ENCODE data around the gene PKDREJ. TPM values are rescaled to one million over a fixed set of nuclear protein-coding genes. Genes with fewer than 3 reads are reported as not detected.
"Not testable (repeated sequence)": the region's sequence is repeated elsewhere in the genome, so short reads cannot be mapped to it uniquely, and the experiment has no call there.

The PKDREJ gene, protein sequence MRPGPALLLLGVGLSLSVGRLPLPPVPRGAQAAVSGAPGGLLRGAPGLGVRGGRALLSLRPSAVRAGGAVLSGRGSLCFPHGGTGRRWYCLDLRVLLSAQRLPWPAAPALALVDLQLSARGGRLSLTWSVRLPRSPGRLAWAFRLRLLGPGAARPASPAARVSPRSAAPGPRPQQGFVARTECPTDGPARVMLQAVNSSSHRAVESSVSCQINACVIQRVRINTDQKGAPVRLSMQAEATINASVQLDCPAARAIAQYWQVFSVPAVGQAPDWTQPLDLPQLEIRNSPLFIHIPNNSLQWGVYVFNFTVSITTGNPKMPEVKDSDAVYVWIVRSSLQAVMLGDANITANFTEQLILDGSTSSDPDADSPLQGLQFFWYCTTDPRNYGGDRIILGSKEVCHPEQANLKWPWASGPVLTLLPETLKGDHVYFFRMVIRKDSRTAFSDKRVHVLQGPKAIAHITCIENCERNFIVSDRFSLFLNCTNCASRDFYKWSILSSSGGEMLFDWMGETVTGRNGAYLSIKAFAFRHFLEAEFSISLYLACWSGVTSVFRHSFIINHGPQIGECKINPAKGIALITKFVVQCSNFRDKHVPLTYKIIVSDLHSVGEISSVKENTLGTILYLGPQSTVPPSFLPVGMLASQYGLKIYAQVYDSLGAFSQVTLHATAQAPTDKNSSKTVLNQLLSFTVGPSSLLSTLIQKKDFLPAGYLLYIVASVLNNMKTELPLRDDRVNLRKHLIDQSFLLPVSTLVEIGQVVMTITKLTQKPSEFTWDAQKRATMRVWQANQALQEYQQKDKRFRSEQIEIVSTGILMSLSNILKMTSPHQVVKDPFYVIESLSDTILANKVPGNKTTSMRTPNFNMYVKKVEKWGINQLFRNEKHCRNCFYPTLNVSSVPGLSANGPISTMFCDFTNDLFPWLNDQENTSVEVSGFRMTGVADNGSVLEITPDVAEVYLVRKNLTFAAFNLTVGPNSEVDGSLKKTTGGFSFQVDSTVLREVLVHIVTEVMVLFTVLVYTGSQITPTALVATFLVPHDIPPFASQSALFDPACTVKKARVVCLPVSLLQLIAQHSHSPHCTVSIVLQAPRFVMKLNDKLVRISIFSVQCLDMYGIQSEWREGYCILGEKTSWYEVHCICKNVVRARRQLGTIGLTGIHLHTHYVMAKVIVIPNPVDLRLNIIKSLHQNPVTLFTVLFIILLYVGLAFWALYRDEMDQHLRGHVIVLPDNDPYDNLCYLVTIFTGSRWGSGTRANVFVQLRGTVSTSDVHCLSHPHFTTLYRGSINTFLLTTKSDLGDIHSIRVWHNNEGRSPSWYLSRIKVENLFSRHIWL (N-terminal part only)
- polyA plus RNA-seq (2011; rRNA removed) (not detected in 2 replicates), polyA minus RNA-seq (2011; rRNA and poly(A)+ RNA removed) (not detected in 2 replicates)

DNA sequence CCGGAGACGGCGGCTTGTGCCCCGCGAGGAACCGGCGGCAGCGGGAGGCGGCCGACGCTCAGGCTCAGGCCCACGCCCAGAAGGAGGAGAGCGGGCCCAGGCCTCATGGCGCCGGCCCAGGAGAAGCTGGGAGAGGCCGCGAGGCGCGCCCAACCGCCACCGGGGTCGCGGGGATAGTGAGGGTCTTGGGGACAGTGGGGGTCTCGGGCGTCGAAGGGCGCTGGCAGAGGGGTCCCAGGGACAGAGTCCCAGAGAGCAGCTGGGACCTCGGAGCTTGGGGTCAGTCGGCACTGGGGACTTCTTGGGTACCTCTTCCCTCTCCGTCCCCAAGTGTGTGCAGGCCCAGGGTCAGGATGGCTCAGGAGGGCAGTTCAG lies at the start of gene PKDREJ:
PKDREJ (minus strand) TSS at position 128 of the 375 bp plus-strand sequence; CDS start at position 107, 21 bp downstream.
- Histone ChIP-seq H3K27me3 (ENCODE audit: control insufficient read depth, insufficient read depth, low read length) (peaks cover 8% of the 10 kb centered on the region), H3K4me3 (ENCODE audit: low read depth, low read length) (no peak within 1 kb of the TSS), H3K36me3 (ENCODE audit: control insufficient read depth, insufficient read depth, low read length) (no peaks in the 10 kb centered on the region)
- ChIA-PET POLR2A (no interaction called here), CTCF (no interaction called here)
- no peak for DNase-seq (ENCODE audit: low read depth)
- TF ChIP-seq CTCF (IDR thresholded peaks at IDR 0.05; ENCODE audit: insufficient read depth, low read depth, low read length) = no peak

DNA sequence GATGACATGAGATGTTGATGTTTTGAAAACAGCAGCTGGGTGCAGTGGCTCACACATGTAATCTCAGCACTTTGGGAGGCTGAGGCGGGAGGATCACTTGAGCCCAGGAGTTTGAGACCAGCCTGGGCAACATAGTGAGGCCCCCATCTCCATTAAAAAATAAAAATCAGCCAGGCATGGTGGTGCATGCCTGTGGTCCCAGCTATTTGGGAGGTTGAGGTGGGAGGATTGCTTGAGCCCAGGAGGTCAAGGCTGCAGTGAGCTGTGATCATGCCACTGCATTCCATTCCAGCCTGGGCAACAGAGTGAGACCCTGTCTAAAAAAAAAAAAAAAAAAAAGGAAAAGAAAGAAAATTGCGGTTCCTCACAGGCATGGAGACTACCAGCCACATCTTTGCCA lies 49.7 kb upstream of the PKDREJ start:
- H3K36me3 ChIP-seq (ENCODE audit: control insufficient read depth, insufficient read depth, low read length); H3K4me3 ChIP-seq (ENCODE audit: low read depth, low read length); POLR2A ChIA-PET; DNase-seq (ENCODE audit: low read depth); H3K27me3 ChIP-seq (ENCODE audit: control insufficient read depth, insufficient read depth, low read length): not testable (repeated sequence)
- CTCF ChIA-PET = interaction anchor here (0.7 to 12.1 kb wide), 7 partner anchors 8 to 319 kb away, joined by 3 to 183 read pairs (median 6); no protein-coding TSS in a partner anchor

DNA sequence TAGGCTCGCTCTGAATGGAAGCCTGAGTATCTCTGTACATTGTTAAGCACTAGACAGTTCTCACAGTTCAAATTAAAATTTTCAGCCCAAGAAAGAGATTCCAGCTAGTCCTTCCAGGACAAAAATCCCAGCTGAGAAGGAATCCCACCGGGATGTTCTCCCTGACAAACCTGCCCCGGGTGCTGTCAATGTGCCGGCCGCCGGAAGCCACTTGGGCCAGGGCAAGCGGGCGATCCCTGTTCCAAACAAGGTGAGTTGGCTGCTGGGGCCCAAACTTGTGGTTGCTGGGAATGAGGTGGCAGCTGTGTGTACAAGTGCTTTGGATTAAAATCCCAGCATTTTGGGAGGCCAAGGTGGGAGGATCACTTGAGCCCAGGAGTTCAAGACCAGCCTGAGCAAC lies 48.9 kb upstream of the PKDREJ start:
- Histone ChIP-seq H3K36me3 (ENCODE audit: control insufficient read depth, insufficient read depth, low read length) (no peaks in the 10 kb centered on the region; the same call in 1 of the 2 replicates), H3K27me3 (ENCODE audit: control insufficient read depth, insufficient read depth, low read length) (no peaks in the 10 kb centered on the region), H3K4me3 (ENCODE audit: low read depth, low read length) (no peak overlapping the region)
- POLR2A ChIA-PET = no interaction called here
- no peak for DNase-seq (ENCODE audit: low read depth)
- CTCF ChIA-PET = interaction anchor here (1.0 to 12.1 kb wide), 3 partner anchors 190 to 318 kb away, joined by 4 to 183 read pairs (median 12); no protein-coding TSS in a partner anchor
- no peak for TF ChIP-seq CTCF (IDR thresholded peaks at IDR 0.05; ENCODE audit: insufficient read depth, low read depth, low read length)

DNA sequence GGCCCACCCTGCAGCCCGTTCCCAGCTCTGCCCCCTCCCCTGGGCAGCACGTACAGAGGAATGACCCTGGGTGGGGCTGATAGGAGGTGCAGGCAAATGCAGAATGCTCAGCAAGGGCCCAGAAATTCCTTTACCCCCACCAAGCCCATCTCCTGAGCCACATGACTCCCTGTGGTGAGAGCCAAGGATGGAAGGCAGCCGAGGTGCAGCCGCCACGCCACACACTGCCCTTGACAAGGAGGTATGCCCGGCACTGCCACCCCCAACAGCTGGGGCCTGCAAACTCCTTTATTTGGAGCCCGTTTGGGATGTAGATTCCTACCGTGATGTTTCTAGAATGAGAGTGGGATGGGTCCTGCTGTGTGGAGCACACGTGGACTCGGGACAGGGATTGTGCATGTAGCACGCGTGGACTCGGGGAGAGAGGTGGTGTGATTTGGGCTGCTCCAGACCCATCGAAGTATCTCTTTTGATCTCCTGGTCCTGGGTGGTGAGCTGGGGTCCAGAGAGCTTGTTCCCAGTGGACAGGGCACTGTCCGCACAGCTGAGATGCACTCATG lies 46.5 kb upstream of the PKDREJ start:
- Histone ChIP-seq H3K36me3 (ENCODE audit: control insufficient read depth, insufficient read depth, low read length) (no peaks in the 10 kb centered on the region; the same call in 1 of the 2 replicates), H3K27me3 (ENCODE audit: control insufficient read depth, insufficient read depth, low read length) (no peaks in the 10 kb centered on the region), H3K4me3 (ENCODE audit: low read depth, low read length) (no peak overlapping the region)
- TF ChIP-seq CTCF (IDR thresholded peaks at IDR 0.05; ENCODE audit: insufficient read depth, low read depth, low read length) = no peak
- no peak for DNase-seq (ENCODE audit: low read depth)
- ChIA-PET POLR2A (no interaction called here), CTCF (interaction anchor here (0.9 to 12.1 kb wide), 2 partner anchors 188 to 315 kb away, joined by 3 to 183 read pairs; no protein-coding TSS in a partner anchor)

Measured in BJ (cell line).